Left forelimb (tissue), 1 donor: ENCODE results near the gene DPF1.

Experiments
- DNase-seq: peaks from one replicate; pipeline ENCODE4 v3.0.0-alpha.2; 2018; ENCODE audit warnings: low spot score

DPF1 gene

DNA sequence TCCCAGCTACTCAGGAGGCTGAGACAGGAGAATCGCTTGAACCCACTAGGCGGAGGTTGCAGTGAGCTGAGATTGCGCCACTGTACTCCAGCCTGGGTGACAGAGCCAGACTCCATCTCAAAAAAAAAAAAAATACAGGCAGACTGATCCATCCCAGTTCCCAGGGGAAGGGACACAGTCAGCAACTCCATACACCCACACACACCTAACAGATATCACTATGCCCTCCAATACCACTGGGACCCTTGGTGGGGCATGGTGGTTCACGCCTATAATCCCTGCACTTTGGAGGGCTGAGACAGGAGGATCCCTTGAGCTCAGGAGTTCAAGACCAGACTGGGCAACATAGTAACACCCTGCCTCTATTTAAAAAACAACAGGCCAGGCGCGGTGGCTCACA is 2.6 kb downstream of the DPF1 start:
- DNase-seq: no peak

DNA sequence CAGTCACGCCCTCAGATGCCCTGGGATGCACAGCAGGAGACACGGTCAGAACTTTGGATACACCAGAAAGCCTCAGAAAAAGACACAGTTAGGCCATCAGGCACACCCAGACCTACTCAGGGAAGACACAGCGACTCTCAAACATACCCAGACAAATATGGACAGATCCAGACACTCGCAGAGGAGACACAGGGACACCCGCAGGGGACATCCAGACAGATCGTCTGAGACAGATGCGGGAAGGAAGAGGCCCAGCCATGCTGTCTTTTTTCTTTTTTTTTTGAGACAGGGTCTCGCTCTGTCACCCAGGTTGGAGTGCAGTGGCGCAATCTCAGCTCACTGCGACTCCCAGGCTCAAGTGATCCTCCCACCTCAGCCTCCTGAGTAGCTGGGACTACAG is 4.8 kb downstream of the DPF1 start:
- no peak for DNase-seq

DNA sequence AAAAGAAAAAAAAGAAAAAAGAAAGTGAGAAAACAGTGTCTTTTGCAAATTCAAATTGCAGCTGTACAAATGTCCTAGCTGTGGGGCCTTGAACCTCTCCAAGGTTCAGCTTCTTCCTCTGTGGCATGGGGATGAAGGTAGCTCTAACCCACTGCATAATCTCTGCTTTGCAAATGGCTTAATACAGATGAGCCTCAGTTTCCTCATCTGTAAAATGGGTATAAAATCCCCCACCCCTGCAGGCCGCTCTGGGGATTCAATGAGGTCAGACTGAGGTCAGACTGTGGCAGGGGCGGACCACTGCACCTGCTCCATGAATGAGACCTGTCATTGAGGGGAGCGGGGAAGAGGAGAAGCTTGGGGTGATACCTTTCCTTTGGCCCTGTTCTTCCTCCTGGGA is 5.8 kb downstream of the DPF1 start:
- DNase-seq: no peak

DNA sequence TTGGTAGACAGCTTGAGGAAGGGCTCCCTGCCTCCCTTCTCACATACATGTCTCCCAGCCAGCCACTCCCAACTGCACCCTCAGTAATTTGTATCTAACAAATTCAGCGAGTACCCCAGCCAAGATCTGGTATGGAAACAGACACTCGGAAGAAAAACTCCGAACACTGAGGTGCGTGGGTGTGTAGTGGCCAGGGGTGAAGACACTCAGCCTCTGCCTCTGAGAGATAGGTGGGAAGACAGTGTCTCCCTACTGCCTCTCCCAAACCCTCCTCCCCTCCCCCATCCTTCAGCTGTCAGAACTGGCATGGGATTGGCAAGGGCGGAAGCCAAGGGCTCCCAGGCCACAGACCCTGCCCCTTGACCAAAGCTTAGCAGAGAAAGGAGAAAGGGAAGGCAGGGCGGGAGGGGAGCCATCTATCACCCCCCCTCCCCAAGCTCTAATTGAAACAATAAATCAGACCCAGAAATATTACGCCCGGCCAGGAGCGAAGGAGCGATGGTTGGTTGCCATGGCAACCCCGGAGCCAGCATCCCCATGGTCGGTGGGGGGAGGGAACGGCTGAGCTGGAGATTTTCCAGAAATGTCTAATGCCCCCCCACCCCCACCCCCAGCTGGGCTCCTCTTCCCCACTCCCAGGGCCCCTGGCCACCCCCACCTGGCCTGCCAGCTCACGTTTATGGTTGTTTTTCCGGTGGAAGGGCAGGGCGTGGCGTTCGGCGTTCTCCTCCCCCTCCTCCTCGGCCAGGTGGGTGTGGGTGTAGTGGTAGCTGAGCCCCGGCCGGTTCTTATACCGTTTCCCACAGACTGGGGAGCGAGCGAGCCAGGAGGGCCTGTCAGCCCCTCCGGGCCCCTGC is 7.0 kb downstream of the DPF1 start:
- DNase-seq: no peak

GRCh38 chr19:38213911-38214625 is 10.0 kb downstream of the DPF1 start:
- no peak for DNase-seq

DNA sequence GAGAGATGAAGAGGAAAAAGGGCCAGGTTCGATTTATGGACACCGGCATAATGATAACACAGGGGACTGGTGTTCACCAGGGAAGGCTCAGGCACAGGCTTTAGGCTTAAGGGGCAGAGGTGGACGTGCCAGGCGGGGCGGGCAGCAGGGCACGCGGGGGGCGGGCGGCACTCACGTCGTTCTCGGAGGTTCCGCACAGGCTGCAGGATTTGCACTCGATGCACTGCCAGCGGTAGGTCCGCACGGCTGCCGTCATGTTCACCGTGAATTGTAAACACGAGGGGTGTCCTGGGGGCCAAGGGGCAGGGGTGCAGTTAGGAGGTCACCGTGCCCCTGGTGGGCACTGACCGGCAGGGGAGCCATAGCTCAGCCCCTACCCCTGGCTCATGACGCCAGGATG is 10.6 kb downstream of the DPF1 start:
- DNase-seq: no peak

- no peak for DNase-seq
Observed at GRCh38 chr19:38211766-38212165, 12.3 kb downstream of the DPF1 start.

DNA sequence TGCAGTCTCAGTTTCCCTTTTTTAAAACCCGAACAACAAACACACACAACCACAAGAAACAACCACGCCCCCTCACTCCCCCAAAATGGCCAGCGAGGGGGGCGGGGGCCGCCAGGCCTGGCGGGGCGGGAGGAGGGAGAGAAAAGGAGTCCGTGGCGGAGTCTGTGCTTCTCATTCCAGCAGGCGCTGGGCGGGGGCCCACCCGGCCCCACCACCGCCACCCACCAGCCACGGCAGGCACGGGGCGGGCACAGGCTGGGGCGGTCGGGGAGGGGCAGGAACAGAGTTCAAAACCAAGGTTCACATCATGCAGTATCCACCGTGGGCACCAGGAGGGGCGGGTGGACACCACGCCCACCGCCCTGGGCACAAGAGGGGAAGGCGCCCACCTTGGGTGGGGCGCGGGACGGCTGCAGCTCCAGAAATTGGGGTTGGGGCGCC is 12.9 kb downstream of the DPF1 start:
- DNase-seq: peak; percentile 84

DNA sequence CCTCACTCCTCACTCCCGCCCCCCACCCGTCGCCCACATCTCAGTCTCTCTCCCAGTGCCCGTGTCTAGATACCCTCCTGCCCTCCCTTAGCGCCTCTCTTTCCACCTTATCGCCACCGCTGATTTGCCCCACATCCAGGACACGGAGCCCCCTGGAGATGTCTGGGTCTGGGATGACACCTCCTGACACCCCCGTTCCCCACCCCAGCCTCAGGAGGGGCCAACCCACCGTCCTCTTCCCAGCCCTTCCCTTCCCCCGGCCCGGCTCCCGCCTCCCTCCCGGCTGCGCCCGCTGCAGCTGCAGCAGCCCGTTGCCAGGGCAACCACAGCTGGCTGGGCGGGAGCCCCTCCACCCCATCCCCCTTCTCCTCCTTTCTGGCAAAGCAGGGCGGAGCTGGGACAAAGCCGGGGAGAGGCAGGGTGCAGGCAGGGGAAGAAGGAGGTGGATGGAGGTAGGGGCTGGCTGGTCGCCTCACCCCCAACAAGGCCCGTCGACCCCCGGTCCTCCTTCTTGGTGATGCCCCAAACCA is 13.5 kb downstream of the DPF1 start:
- DNase-seq: peak; percentile 95

- DNase-seq: peak; percentile 94
Observed at GRCh38 chr19:38209671-38210457, 14.2 kb downstream of the DPF1 start.

- no peak for DNase-seq
Observed at GRCh38 chr19:38209152-38209551, 14.9 kb downstream of the DPF1 start.

- no peak for DNase-seq
Observed at GRCh38 chr19:38208571-38208970, 15.5 kb downstream of the DPF1 start.

GRCh38 chr19:38207543-38207942 is 16.5 kb downstream of the DPF1 start:
- no peak for DNase-seq

DNA sequence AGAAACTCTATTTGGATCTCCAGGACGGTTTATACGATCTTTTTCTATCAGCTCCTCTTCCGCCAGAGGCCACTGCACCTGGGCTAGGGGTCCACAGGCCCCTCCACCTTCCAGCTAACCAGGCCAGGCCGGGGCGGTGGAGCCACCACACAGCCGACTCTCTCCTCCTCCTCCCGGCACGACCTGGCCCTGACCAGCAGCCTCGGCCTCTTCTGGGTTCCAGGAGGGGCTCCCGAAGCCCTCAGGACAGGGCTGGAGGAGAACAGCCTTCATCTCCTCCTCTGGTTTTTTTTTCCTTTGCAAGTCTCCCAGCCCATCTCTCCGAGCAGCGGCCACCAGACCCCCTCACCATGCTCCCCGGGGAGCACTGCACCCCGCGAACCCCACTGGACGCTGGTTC is 17.1 kb downstream of the DPF1 start:
- DNase-seq: no peak

GRCh38 chr19:38206006-38206745 is 17.8 kb downstream of the DPF1 start:
- no peak for DNase-seq

- no peak for DNase-seq
Observed at GRCh38 chr19:38204728-38205127, 19.3 kb downstream of the DPF1 start.

GRCh38 chr19:38204096-38204495 is 19.9 kb downstream of the DPF1 start:
- no peak for DNase-seq

DNA sequence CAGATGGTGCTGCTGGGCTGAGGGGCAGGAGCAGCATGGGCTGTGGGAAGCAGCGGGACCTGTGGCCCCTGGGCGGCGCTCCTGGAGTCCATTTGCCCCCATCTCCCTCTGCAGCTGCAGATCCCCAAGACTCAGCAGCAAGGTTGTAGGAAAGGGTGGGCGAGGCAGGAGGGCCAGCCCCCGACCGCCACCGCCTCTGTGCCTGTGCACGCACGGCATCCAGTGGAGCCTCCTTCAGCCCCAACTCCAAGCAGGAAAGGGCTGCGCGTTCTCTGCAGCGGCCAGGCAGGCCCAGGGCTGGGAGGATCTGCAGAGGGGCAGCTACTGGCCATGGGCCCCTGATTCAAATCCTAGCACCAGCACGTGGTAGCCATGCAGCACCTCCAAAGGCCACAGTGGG is 20.8 kb downstream of the DPF1 start:
- no peak for DNase-seq

- DNase-seq: no peak
Observed at GRCh38 chr19:38202504-38202903, 21.5 kb downstream of the DPF1 start.

DNA sequence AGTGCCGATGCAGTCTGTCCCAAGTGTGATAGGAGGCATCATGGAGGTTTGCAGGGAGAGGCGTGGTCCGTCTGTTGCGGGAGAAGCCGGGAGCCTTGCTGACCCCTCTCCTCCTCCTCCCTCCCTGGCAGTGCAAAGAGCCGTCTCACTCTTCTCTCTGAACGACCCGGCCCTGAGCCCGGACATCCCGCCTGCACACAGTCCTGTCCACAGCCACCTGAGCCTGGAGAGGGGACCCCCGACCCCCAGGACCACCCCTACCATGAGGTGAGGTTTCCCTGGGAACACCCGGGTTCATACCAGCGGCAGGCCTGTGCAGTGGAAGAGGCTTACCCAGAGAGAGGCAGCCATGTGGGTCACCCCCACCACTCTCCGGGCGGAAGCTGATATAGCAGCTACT is 22.3 kb downstream of the DPF1 start:
- no peak for DNase-seq

DNA sequence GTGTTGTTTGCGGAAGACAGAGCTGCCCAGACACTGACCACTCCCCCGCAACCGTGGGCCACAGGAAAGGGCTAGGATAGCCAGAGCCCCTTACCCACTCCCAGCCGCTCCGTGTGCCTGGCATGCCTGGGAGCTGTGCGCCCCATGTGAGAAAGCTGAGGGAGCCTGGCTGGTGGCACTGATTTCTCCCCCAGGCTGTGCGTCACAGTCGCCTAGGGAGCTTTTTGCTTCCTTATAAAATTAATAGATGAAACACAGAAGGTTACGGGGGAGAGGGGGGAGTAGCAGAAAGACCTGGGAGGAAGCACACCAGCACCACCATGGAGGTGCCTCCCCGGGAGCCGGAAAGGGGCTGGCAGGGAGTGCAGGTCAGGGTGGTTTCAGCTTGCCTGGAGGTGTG is 24.7 kb downstream of the DPF1 start:
- DNase-seq: no peak
